Activated CD4-positive, alpha-beta T cell treated with anti-CD3 and anti-CD28 coated beads, Interleukin-2, amount 50 U/mL, for 48 hours (primary cell): ENCODE results near the gene CSF3.
"Not testable (repeated sequence)": the region's sequence is repeated elsewhere in the genome, so short reads cannot be mapped to it uniquely, and the experiment has no call there.

Experiments
- DNase-seq, 2 experiments: peaks; one replicate each; pipeline ENCODE4 v3.0.0-alpha.2; 2020

Gene CSF3

GRCh38 chr17:39999067-39999466 is 16.2 kb upstream of the CSF3 start:
- no peak for DNase-seq

GRCh38 chr17:40000161-40000560 is 15.1 kb upstream of the CSF3 start:
- no peak for DNase-seq

GRCh38 chr17:40001335-40001734 is 13.9 kb upstream of the CSF3 start:
- not testable (repeated sequence) for DNase-seq

- no peak for DNase-seq
These were observed 11.2 kb upstream of the CSF3 start for GRCh38 chr17:40004072-40004471.

GRCh38 chr17:40004712-40005111 is 10.5 kb upstream of the CSF3 start:
- no peak for DNase-seq

- DNase-seq = no peak
These were observed 9.7 kb upstream of the CSF3 start for GRCh38 chr17:40005520-40005919.

GRCh38 chr17:40010946-40011500 is 4.2 kb upstream of the CSF3 start:
- DNase-seq = not testable (repeated sequence)

- not testable (repeated sequence) for DNase-seq
These were observed 3.1 kb upstream of the CSF3 start for GRCh38 chr17:40012017-40012647.

GRCh38 chr17:40014375-40014980 is 762 bp upstream of the CSF3 start:
- no peak for DNase-seq

GRCh38 chr17:40015998-40016985 is 1.1 kb downstream of the CSF3 start:
- DNase-seq = no peak

GRCh38 chr17:40017422-40018080 is 2.3 kb downstream of the CSF3 start:
- no peak for DNase-seq

GRCh38 chr17:40018211-40019121 is 3.2 kb downstream of the CSF3 start:
- DNase-seq = no peak

- DNase-seq = no peak
These were observed 4.1 kb downstream of the CSF3 start for GRCh38 chr17:40019140-40019991.

- DNase-seq = no peak
These were observed 4.9 kb downstream of the CSF3 start for GRCh38 chr17:40020146-40020545.

- DNase-seq = no peak
These were observed 6.3 kb downstream of the CSF3 start for GRCh38 chr17:40021451-40021971.

GRCh38 chr17:40022497-40022896 is 7.3 kb downstream of the CSF3 start:
- no peak for DNase-seq

- DNase-seq = no peak
These were observed 7.8 kb downstream of the CSF3 start for GRCh38 chr17:40022961-40023541.

GRCh38 chr17:40023590-40024292 is 8.5 kb downstream of the CSF3 start:
- no peak for DNase-seq

- DNase-seq = no peak
These were observed 9.7 kb downstream of the CSF3 start for GRCh38 chr17:40024901-40025300.
